ENCODE data around the gene SIGLEC12.
"Not testable (repeated sequence)": the region's sequence is repeated elsewhere in the genome, so short reads cannot be mapped to it uniquely, and the experiment has no call there.

SIGLEC12 gene

GRCh38 chr19:51460164-51460992 is 41.2 kb downstream of the SIGLEC12 start:
- DNase-seq (ENCODE audit: low read depth in 2 of 2, low spot score in 1 of 2), result no peak

GRCh38 chr19:51458899-51459505 is 42.6 kb downstream of the SIGLEC12 start:
- no peak for DNase-seq (ENCODE audit: low read depth in 2 of 2, low spot score in 1 of 2)

GRCh38 chr19:51458051-51458645 is 43.5 kb downstream of the SIGLEC12 start, which contains the start of gene SIGLEC8:
Gene SIGLEC8, minus strand, starts transcription at chr19:51458454. Its CDS starts 67 bp downstream, at chr19:51458387.
- no peak for DNase-seq (ENCODE audit: low read depth in 2 of 2, low spot score in 1 of 2)

GRCh38 chr19:51457351-51458013 is 44.1 kb downstream of the SIGLEC12 start:
- no peak for DNase-seq (ENCODE audit: low read depth in 2 of 2, low spot score in 1 of 2)

- DNase-seq (ENCODE audit: low read depth in 2 of 2, low spot score in 1 of 2), result no peak
These were observed 44.9 kb downstream of the SIGLEC12 start for GRCh38 chr19:51456541-51457290.

- DNase-seq (ENCODE audit: low read depth in 2 of 2, low spot score in 1 of 2), result peak in 1 of 2 donors; percentile 30
These were observed 50.8 kb downstream of the SIGLEC12 start for GRCh38 chr19:51450730-51451307.

- peak in 1 of 2 donors; percentile 19 for DNase-seq (ENCODE audit: low read depth in 2 of 2, low spot score in 1 of 2)
These were observed 53.1 kb downstream of the SIGLEC12 start for GRCh38 chr19:51448411-51449016.

GRCh38 chr19:51448011-51448410 is 53.6 kb downstream of the SIGLEC12 start:
- no peak for DNase-seq (ENCODE audit: low read depth in 2 of 2, low spot score in 1 of 2)

GRCh38 chr19:51447510-51447909 is 54.1 kb downstream of the SIGLEC12 start:
- DNase-seq (ENCODE audit: low read depth in 2 of 2, low spot score in 1 of 2), result not testable (repeated sequence)

- peak; percentile 82 to 85 for DNase-seq (ENCODE audit: low read depth in 2 of 2, low spot score in 1 of 2)
These were observed 59.9 kb downstream of the SIGLEC12 start for GRCh38 chr19:51441410-51442390.
